RWPE2 (cell line): ENCODE results near the gene NPM3.
A peak's percentile ranks its signal among the peaks of the same experiment; 100 is the strongest.

Source experiments
- ATAC-seq: fragments of 200-7000 bp; cut with Tn5 transposase; 3 replicates; pipeline ENCODE4 v1.9.1; 2021; ENCODE audit warnings: low read depth
- DNase-seq: peaks from one replicate; pipeline ENCODE4 v3.0.0-alpha.2; 2020; ENCODE audit warnings: low spot score
- H3K27ac ChIP-seq: fragments of 450-650 bp; 2 replicates; pipeline ENCODE4 v1.5.1; 2017; ENCODE audit warnings: mild to moderate bottlenecking; ENCODE audit not compliant: poor library complexity, severe bottlenecking
- H3K27me3 ChIP-seq: fragments of 250-450 bp; sonication (Bioruptor Pico); 2 replicates; pipeline ENCODE4 v1.5.1; 2021; ENCODE audit warnings: mild to moderate bottlenecking, moderate library complexity; ENCODE audit not compliant: insufficient read depth, poor library complexity, severe bottlenecking
- H3K36me3 ChIP-seq: fragments of 250-450 bp; sonication (Bioruptor Pico); 2 replicates; pipeline ENCODE4 v1.5.1; 2020; ENCODE audit warnings: low read depth, mild to moderate bottlenecking, moderate library complexity
- H3K4me1 ChIP-seq: fragments of 250-450 bp; sonication (Bioruptor Pico); 2 replicates; pipeline ENCODE4 v1.5.1; 2021; ENCODE audit warnings: mild to moderate bottlenecking, moderate library complexity; ENCODE audit not compliant: insufficient read depth, poor library complexity, severe bottlenecking
- H3K4me3 ChIP-seq: fragments of 250-450 bp; sonication (Bioruptor Pico); 2 replicates; pipeline ENCODE4 v1.5.1; 2021; ENCODE audit warnings: mild to moderate bottlenecking, moderate library complexity; ENCODE audit not compliant: severe bottlenecking
- H3K9me3 ChIP-seq: fragments of 250-450 bp; sonication (Bioruptor Pico); 2 replicates; pipeline ENCODE4 v1.5.1; 2021; ENCODE audit warnings: mild to moderate bottlenecking, moderate library complexity; ENCODE audit not compliant: severe bottlenecking
- CTCF ChIP-seq: fragments of 450-650 bp; IDR thresholded peaks from one replicate; pipeline ENCODE4 v1.5.1; 2017; ENCODE audit warnings: mild to moderate bottlenecking, moderate library complexity; ENCODE audit not compliant: poor library complexity, severe bottlenecking

Gene NPM3

GRCh38 chr10:101824736-101825135 lies 41.5 kb upstream of the NPM3 start:
- Histone ChIP-seq H3K36me3 (no peaks in the 10 kb centered on the region), H3K9me3 (no peaks in the 10 kb centered on the region), H3K4me1 (no peaks in the 10 kb centered on the region), H3K27me3 (no peaks in the 10 kb centered on the region), H3K27ac (no peak overlapping the region), H3K4me3 (no peak overlapping the region)
- no peak for DNase-seq
- no peak for ATAC-seq
- no peak for TF ChIP-seq CTCF

GRCh38 chr10:101818872-101819633 lies 35.8 kb upstream of the NPM3 start:
- TF ChIP-seq CTCF: no peak
- Histone ChIP-seq H3K27ac (peak overlapping the region; percentile 81), H3K4me3 (peak overlapping the region; percentile 77), H3K9me3 (no peaks in the 10 kb centered on the region), H3K36me3 (peaks cover 16% of the 10 kb centered on the region), H3K27me3 (no peaks in the 10 kb centered on the region), H3K4me1 (peaks cover 7% of the 10 kb centered on the region)
- DNase-seq (no peak), ATAC-seq (peak; percentile 40)

- ATAC-seq (peak; percentile 86), DNase-seq (peak; percentile 99)
- Histone ChIP-seq H3K27me3 (no peaks in the 10 kb centered on the region), H3K4me3 (peak within 1 kb of the TSS; percentile 77), H3K27ac (peak within 1 kb of the TSS; percentile 81), H3K4me1 (peaks cover 7% of the 10 kb centered on the region), H3K36me3 (peaks cover 24% of the 10 kb centered on the region), H3K9me3 (no peaks in the 10 kb centered on the region)
- no peak for TF ChIP-seq CTCF
These were observed 35.0 kb upstream of the NPM3 start, which contains the start of gene OGA for GRCh38 chr10:101818119-101818871. TSS of gene OGA (minus strand) at chr10:101818444. CDS start at chr10:101818022, 422 bp downstream.

GRCh38 chr10:101817337-101818118 lies 34.3 kb upstream of the NPM3 start:
- peak; percentile 63 for ATAC-seq
- peak overlapping the region; percentile 81 for H3K27ac ChIP-seq
- peak; percentile 95 for DNase-seq
- peak overlapping the region; percentile 77 for H3K4me3 ChIP-seq
- no peaks in the 10 kb centered on the region for H3K9me3 ChIP-seq
- H3K4me1 ChIP-seq: peaks cover 7% of the 10 kb centered on the region
- peaks cover 31% of the 10 kb centered on the region for H3K36me3 ChIP-seq
- no peaks in the 10 kb centered on the region for H3K27me3 ChIP-seq
- no peak for TF ChIP-seq CTCF
